DMS114 treated with DMSO at 0.1 percent for 48 hours (cell line): ENCODE measurements around the gene ADAMTS17.

Source experiments
- DNase-seq: peaks from one replicate; lab custom pipeline; 2025; ENCODE audit not compliant: unreplicated experiment; lab: John Stamatoyannopoulos, UW

Gene ADAMTS17

GRCh38 chr15:100033140-100033857, 308.5 kb downstream of the ADAMTS17 start:
- no peak for DNase-seq

DNA sequence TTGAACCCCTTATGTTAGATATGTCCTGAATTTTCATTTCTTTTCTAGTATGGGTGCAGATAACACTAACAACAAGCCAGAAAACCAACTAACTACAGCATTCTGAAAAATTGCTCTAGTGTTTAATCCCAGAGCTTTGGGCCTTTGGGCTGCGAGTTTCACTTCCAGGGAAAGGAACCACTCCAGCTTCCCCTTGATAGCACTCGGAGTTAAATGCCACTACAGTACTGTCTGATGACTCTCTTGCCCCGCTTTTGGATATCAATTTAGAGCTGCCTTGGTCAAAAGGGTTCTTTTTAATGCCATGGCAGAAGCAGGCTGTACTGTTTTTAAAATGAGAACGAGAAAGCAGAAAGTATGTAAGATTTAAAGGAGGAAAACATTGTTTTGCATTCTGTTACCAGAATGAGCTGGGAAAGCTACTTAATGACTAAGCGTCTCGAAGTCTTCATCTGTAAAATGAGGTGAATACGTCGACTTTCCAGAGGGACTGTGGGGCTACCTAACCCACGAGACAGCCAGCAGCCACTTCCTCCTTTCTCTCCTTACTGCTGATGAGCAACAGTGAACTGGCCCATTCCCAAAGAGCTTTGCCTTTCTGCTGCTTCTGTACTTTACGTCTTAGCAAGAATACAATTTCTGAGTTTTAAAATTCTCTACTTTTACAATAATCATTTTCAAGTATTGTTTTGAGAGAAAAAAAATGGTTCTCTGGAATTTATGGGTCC, 309.3 kb downstream of the ADAMTS17 start:
- DNase-seq = no peak

DNA sequence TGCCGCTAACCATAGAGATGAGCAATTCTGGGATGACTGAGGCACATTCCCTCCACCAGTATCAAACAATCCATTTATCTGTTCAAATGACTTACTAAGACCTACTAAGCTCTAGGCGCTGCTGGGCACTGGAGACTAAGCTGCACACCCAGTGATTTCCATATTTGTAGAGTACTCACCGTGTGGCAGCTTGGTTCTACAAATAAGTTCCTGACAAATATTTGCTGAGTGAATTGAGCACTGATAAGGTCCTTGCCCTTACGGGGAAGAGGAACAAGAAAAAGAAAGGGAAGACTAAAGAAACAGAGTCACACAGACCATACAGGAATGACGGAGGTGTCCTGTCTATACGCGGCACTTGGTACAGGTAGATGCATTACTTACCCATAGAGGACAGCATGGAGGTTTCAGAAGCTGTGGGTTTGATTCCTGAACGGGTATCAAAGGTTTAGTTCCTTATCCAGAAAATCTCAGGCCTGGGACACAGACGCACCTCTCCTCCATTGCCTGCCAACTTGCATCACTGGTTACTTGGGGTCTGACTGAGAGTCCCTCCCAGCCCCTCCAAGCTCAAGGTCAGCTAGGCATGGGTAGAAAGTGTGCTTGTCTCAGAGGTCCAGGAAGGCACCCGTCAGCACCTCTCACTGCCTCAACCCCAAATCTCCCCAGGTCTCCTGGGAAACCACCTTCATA, 310.0 kb downstream of the ADAMTS17 start:
- no peak for DNase-seq

DNA sequence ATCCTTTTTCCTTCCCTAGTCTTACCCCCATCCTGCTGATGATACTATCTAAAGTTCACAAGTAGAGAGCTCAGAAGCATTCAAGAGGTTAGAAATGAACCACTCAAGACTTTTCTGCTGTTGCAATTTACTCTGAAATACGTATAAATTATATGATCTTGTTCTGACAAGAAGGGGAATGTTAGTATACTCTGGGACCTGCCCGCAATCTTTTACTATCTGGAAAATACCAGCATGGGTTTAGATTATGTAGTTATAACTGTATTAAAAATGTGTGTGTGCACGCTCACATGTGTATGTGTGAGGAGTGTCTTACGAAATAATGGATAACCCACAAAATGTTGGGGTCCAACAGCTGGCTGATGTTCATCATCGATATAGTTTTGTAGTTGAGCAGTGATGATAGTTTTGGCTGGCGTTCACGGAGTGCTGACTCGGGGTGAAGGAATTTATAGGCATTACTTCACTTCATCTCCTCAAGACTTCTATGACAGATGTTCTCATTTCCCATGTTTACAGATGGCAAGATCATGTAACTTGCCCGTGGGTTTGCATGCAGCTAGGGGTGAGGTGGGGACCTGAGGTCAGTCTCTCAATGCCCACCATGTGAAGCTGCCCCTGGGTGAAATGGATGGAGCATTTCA, 311.1 kb downstream of the ADAMTS17 start:
- DNase-seq = no peak

DNA sequence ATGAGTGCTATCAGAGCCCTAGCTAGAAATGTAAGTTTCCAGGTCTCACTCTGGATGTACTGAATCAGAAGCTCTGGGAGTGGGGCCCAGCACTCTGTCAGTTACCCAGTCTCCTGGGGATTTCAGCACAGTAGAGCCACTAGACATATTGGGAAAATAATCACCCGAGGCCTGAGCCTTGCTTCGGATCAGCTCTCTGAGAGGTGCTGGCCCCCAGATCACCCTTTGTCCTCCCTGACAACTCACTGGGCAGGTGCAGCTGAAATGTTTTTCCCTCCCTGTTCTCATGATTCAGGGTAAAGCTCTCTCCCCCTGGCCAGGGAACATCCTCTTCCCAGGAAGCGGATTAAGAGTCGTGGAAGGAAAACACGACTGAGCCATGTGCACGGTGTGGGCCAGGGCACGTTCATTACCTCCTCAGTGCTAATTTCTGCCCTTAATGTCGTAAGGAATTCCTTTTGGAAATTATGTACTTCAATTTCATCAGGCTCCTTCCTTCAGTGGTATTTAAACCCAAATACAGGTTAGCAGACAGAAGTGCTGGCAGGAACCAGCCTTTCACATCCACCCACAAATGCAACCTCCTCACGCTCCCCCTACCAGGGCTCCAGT, 311.8 kb downstream of the ADAMTS17 start:
- no peak for DNase-seq

DNA sequence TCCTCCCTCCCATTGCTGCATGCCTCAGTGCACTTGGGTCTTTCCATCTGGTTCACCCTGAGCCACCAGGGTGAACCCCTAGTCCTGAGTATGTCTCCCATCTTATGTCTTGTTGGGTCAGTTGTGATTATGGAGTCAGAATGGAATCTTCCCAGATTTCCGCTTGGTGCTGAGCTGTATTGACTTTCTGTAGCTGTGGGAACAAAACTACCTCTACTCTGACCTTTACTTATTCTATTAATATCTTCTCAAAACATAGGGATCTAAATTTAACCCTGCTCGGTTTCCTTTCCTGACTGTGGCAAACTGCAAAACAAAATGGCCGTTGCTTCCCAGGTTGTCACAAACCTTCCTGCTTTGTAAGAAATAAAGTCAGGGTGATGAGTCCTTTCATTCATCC, 312.7 kb downstream of the ADAMTS17 start:
- no peak for DNase-seq

GRCh38 chr15:100026041-100026440, 315.7 kb downstream of the ADAMTS17 start:
- DNase-seq = no peak

DNA sequence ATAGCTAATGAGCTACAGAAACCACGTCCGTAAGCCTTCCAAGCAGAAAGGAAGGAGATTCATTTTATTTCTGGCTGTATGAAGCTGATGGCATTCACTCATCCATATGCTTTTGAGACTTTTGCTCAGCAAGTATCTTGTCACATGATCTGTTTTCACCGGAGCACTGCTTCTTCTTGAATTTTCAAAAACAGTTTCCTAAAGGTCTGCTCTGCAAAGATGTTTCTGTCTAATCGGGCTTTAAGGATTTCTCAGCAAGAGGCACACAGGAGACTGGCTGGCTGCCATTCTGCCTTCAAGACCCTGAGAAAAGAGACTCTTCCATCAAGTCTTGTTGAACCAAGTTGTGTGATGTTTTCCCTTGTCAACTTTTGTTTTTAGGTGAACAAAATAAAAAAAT, 319.0 kb downstream of the ADAMTS17 start:
- no peak for DNase-seq

- DNase-seq = no peak
Measured at GRCh38 chr15:100022391-100022790, 319.4 kb downstream of the ADAMTS17 start.

GRCh38 chr15:100021653-100022052, 320.1 kb downstream of the ADAMTS17 start:
- DNase-seq = no peak

GRCh38 chr15:100020614-100021013, 321.2 kb downstream of the ADAMTS17 start:
- no peak for DNase-seq

- DNase-seq = no peak
Measured at GRCh38 chr15:100020189-100020588, 321.6 kb downstream of the ADAMTS17 start.

DNA sequence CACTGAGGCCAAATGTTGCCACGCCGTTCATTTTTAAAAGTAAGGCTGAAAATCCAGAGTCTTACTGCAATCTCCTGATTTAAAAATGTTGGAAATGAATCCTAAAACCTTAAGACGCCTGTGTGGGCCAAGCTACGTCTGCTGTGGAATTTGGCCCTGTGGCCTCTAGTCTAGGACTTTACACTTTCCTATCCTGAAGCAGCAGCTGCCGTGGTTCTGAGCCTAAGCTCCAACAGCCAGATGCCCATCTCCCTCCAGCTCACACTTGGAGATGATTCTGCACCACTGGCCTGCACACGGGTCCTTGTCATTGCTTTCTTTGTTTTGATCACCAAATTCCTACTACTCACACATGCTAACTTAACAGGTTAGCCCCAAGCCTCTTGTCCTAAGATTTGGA, 322.2 kb downstream of the ADAMTS17 start:
- no peak for DNase-seq

DNA sequence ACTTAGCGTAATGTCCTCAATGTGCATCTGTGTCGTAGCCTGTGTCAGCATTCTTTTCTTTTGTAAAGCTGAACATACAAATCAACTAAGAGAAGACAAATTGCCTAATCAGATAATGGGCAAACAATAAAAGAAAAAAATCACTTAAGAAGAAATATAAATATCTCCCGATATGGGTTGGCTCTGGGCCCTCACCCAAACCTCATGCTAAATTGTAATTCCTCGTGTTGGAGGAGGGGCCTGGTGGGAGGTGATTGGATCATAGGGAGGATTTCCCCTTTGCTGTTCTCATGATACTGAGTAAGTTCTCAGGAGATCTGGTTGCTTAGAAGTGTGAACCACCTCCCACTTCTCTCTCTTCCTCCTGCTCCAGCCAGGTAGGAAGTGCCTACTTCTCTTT, 323.6 kb downstream of the ADAMTS17 start:
- no peak for DNase-seq

- no peak for DNase-seq
Measured at GRCh38 chr15:100017140-100017539, 324.6 kb downstream of the ADAMTS17 start.

DNA sequence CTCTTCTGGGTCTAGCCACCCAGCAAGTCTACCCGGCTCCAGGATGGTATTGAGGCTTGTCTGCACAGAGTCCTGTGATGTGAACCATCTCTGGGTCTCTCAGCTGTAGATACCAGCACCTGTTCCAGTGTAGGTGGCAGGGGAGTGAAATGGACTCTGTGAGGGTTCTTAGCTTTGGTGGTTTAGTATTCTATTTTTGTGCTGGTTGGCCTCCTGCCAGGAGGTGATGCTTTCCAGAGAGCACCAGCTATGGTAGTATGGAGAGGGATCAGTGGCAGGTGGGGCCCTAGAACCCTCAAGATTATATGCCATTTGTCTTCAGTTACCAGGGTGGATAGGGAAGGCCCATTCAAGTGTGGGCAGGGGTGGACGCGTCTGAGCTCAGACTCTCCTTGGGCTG, 325.1 kb downstream of the ADAMTS17 start:
- no peak for DNase-seq

GRCh38 chr15:100011235-100011634, 330.5 kb downstream of the ADAMTS17 start:
- DNase-seq = no peak

DNA sequence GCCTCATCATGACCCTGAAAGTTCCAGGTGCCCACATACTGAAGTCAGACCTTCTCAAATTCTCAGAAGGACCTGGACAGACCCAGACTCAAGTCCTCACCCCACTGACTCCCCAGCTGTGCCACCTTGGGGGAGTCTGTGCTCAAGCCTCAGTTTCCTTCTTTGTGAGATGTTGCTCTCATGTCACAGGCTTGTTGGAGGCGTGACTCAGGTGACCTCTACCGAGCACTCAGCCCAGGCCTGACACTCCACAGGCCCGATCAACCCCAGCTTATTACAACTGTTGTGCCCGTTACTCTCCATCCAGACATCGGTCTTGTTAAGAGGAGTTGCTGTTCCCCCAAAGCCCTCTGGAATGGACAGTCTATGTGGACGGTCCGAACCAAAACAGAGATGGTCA, 332.4 kb downstream of the ADAMTS17 start:
- no peak for DNase-seq

- DNase-seq = no peak
Measured at GRCh38 chr15:100008258-100008657, 333.5 kb downstream of the ADAMTS17 start.

DNA sequence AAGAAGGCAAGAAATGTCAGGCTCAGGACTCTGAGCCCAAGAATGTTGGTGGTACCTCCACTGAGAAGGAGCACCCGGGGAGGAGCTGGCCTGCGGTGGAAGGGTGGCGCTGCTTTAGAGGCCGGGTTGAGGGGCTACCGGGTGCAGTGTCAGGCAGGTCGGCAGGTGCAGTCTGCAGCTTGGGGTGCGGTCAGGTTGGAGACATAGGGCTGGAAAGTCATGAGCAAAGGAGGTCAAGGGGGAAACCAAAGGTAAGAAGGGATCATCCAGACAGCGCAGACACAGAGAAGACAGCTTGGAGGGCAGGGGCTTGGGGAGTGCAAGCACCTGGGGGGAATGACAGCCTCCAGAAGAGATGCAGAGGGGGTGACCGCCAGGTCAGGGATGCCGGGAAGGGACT, 334.2 kb downstream of the ADAMTS17 start:
- no peak for DNase-seq

DNA sequence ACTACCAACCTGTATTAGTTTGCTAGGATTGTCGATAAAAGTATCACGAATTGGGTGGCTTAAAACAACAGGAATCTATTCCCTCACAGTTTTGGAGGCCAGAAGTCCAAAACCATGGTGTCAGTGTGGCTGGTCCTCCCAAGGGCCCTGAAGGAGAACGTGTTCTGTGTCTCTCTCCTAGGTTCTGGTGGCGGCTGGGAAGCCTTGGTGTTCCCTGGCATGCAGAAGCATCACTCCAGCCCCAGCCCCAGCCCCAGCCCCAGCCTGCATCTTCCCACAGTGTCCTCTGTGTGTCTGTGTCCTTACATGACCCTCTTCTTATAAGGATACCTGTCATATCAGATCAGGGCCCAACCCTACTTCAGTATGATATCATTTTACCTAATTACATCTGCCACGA, 336.1 kb downstream of the ADAMTS17 start:
- DNase-seq = no peak
